Measurements from ENCODE around the gene TYSND1.
"Not testable (repeated sequence)": the region's sequence is repeated elsewhere in the genome, so short reads cannot be mapped to it uniquely, and the experiment has no call there.

Gene TYSND1

GRCh38 chr10:70109064-70109729, 37.3 kb downstream of the TYSND1 start:
- DNase-seq (ENCODE audit: low spot score) = no peak

GRCh38 chr10:70106958-70107791, 39.3 kb downstream of the TYSND1 start:
- DNase-seq (ENCODE audit: low spot score) = no peak

- DNase-seq (ENCODE audit: low spot score) = no peak
These were observed 44.8 kb downstream of the TYSND1 start for GRCh38 chr10:70101668-70102067.

GRCh38 chr10:70101068-70101562, 45.4 kb downstream of the TYSND1 start:
- DNase-seq (ENCODE audit: low spot score) = not testable (repeated sequence)

- DNase-seq (ENCODE audit: low spot score) = no peak
These were observed 48.2 kb downstream of the TYSND1 start for GRCh38 chr10:70098271-70098670.

GRCh38 chr10:70097459-70097858, 49.0 kb downstream of the TYSND1 start:
- DNase-seq (ENCODE audit: low spot score) = no peak

- DNase-seq (ENCODE audit: low spot score) = no peak
These were observed 49.6 kb downstream of the TYSND1 start for GRCh38 chr10:70096705-70097420.

GRCh38 chr10:70096016-70096704, 50.3 kb downstream of the TYSND1 start:
- no peak for DNase-seq (ENCODE audit: low spot score)

GRCh38 chr10:70094250-70094649, 52.2 kb downstream of the TYSND1 start:
- no peak for DNase-seq (ENCODE audit: low spot score)

- DNase-seq (ENCODE audit: low spot score) = no peak
These were observed 53.1 kb downstream of the TYSND1 start for GRCh38 chr10:70093335-70093944.

- DNase-seq (ENCODE audit: low spot score) = no peak
These were observed 54.1 kb downstream of the TYSND1 start for GRCh38 chr10:70092389-70092718.

- DNase-seq (ENCODE audit: low spot score) = no peak
These were observed 55.5 kb downstream of the TYSND1 start for GRCh38 chr10:70090951-70091350.

GRCh38 chr10:70090013-70090412, 56.5 kb downstream of the TYSND1 start:
- no peak for DNase-seq (ENCODE audit: low spot score)

- no peak for DNase-seq (ENCODE audit: low spot score)
These were observed 58.2 kb downstream of the TYSND1 start for GRCh38 chr10:70088308-70088698.
